GM21528 (cell line): ENCODE data around the gene PAX3.

Experiments
- ATAC-seq: cut with Tn5 transposase; IDR thresholded peaks from one replicate; pipeline ENCODE4 v1.9.1; 2021; ENCODE audit warnings: mild to moderate bottlenecking, moderate library complexity; ENCODE audit not compliant: unreplicated experiment, low FRiP score

PAX3 gene

DNA sequence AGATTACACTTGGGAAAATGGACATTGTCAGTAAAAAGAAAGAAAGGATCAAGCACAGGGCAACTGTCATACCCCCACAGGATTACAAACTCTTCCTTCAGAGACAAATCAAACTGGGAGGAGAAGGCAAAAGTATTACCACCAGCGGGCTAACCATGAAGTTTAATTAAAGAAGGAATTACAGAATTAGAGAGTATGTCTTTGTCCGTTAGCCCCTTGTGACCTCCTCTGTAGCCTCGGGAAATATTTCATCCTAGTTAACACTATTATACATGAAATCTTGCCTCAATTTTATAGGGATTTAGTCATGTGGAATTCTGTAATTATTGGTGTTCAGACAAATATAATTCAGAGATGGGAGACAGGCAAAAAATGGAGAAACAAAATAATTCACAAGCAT is 60.7 kb downstream of the PAX3 start:
- no peak for ATAC-seq

DNA sequence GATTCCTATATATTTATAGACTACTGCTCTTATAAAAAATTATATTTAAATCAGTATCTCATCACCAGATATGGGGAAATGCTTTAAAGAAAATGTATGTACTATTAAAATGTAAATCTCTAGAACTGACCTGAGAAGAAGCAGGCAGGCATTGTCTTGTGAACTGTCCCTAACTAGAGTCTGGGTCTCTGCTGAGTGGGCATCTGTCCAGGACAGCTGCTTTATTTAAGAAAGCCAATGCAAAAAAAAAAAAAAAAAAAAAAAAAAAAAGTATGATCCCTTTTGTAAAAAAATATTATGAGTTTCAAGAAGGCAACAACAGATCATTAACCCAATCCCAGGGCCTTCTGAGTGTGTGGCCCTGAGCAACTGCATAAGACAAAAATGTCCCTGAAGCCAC is 66.0 kb downstream of the PAX3 start:
- no peak for ATAC-seq

DNA sequence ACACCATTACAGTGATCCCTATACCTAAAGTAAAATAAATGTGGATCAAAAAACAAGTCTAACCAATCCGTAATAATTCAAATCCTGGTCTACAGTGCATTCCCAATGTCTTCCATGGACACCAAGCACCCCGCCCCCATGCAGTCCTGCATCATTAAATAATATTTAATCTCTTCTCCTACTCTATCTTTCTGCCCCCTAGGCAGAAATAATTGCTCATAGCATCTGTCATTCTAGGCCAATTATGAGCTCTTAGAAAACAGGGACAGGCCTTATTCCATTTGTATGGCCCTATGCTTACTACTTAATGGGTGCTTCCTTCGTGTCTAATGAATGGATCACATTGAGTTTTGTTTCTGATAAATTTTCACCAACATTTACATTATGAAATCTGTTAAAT is 66.4 kb downstream of the PAX3 start:
- ATAC-seq: no peak

DNA sequence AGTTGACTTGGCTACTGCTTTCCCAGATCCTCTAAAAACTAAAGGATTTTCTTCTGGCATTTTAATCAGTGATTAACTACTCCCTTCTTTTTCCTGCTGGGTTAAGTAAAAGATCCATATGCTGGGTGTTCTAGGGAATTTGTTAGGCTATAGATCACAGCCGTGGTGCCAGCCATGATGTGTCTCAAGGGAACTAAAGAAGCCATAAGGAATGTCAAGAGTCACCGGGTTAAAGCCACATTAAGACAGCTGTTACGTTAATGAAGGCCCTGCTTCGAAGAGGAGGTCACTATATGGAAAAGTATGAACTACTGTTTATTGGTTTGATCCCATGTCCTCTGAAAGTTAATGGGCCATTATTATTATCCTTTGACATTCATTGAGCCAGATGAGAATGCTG is 70.7 kb downstream of the PAX3 start:
- ATAC-seq: no peak

DNA sequence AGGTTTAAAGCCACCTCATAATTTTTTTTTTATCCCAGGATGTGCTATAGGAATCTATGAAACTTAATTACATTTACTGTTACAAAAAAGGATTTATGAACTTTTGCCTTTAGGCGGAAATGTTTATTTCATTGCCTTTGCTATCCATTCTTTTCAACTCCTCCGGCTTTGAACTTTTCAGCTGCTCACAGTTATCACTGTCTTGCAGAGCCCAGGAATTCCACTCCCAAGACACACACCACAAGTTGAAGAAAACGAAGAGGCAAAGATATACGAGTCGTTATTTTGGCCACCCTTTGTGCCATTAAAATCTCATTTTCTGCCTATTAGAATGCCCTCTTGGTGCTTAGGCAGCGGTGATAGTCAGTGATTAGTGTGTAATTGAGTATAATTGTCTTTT is 80.0 kb downstream of the PAX3 start:
- ATAC-seq: no peak

DNA sequence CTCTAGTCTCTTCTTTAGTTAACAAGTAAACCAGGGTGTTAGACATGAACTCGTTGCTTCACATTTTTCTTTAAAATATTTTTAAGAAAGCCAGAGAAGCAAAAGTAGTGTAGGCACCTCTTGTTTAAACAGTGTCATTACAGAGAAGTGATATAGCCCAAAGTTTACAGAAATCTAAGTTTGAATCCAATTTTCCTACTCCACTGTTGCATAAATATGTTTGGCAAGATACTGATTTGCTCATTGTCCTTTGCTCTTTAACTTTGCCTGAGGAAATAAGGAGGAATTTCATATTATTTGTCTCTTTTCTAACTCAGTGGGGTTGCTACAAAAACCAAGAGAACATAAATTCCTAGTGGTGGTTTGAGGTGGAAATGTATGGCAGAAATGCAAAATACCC is 81.1 kb downstream of the PAX3 start:
- ATAC-seq: no peak

DNA sequence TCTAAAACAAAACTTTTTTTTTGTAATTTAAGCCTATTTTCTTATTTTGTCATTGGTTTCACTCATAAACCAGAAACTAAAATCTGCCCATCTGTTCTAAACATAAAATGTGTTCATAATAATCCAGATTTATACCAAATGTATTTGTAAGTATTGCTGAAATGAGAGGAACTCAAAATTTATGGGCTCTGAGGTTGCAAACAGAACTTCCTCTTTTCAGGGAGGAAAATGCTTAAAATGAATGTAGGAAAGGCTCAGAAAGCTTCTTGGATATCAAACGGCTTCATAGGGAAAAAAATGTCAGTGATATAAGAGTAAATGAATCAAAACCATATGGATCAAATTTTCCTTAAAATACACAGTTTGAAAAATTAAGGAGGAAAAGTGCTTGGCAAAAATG is 83.9 kb downstream of the PAX3 start:
- no peak for ATAC-seq

DNA sequence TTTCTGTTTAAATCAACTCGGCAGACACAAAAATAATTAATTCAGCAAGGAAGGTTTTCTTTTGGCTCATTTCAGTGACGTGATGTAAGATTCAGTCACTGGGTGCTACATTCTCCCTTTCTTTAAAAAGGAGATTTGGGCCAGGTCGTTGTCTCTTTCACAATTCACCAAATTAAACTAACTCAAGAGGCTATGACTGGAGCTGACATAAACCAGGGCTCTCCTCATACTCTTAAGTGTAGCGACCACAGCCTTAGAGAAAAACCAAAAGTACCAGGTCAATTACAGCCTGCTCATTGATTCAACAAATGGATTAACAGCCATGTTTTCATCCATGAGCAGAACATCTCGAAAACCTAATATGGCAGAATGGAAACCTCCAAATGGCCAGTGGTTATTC is 85.7 kb downstream of the PAX3 start:
- no peak for ATAC-seq

DNA sequence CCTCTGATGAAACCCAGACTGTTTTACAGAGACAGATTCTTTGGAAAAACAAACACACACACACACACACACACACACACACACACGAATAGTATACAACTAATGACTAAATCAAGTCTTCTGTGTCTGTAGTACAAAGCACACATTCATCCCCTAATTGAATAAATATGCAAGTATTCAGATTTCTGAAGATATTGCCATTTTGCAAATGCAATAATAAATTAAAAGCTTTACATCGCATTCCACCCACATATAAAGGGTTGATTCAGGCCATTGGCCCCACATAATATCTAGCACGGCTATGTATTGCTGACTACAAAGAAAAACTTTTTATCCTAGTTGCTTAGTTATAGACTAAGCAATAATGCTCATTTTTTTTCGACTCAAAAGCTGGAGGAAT is 86.2 kb downstream of the PAX3 start:
- no peak for ATAC-seq

DNA sequence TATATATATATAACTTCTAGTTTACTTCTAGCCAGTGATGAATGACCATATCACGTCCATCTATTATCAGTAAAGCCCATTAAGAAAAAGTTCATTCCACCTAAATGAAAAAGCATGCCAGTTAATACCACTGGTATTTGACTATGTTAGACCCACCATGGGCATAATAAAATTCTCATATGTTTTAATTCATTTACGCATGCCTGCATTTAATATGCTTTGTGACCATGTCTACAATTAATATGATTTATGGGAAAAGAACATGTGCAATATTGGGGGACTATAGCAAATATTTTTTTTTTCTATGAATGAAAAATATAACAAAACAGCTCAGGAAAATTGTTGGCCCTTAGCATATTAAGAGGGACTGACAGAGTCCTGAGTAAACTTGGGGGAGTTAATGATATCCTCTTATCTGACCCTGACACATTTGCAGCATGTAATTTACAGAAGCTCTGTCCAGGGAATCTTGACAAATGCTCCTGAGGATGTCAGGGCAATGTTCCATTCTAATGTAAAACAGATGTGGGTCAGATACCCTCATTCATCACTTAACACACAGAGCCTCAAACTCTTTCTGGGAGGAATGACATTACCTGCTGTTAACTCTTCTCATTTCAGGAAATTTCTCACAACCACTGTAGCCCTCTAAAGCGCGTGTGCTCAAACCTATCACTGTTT is 90.6 kb downstream of the PAX3 start:
- no peak for ATAC-seq

DNA sequence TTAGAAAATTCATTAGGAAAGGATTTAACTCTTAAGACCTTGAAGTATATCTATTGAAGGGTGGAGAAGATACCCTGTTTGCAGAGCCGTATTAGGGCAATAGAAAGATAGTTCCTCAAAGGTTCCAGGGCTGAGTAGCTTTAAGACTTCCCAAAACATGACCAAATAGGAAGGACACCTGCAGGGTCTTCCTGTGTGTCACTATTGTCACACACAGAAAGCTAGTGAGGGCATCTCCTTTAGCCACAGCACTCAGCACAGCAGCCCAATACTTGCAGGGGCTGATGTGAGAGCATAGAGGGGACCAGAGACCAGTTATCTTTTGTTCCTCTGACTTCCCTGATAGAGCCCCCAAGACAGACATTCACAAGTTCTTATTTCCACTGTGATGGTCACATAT is 93.7 kb downstream of the PAX3 start:
- ATAC-seq: no peak

DNA sequence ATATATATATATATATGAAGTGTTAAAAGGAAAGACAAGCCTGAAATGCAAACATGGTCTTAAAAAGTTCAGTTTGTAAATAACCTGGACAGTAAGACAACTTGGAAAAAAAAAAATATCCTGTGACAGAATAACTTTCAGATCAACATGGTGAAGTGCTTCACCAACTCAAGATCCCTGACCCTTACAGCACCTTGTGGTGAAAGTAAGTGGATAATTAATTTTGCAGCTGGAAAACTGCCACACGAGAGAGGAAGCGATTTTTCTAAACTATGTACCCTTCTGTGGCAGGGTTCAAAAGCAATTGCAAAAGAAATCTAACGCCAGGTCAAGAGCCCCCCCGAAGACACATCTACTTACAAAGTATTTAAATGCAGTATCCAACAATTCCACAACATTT is 95.8 kb downstream of the PAX3 start:
- ATAC-seq: no peak

DNA sequence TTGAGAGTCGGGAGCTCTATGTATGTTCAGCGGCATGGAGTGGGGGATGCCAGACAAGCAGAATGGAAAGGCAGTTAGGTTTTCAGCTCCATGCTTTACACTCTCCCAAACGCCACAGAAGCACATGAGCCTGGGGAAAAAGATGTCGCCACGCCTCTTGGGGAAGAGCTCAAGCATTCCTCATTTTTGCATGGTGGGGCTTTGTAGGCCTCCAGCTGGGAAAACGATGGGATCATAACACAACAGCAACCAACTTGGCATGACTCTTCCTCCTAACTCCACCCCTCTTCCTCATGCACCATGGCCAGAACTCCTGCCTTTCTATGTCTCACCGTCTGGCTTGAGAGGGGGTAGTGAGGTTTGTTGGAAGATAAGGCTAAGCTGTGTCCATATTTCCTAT is 102.6 kb downstream of the PAX3 start:
- ATAC-seq: no peak

DNA sequence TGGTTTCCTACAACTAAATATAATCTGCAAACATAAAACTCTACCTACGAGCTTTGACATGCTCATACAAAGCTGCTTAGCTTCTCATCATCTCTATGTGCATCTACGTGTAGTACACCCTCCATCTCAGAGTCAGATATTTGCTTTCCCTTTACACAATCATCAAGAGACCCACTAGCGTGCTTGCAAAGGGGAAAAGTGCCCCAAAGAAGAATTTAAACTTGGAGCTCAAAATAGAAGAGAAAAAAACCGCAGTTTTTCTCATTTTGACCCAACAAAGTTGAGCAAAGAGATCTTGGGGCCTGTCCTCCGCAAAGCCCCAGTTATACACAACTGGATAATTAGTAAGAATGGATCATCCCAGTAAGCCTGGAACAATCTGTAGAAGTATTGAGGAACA is 104.1 kb downstream of the PAX3 start:
- ATAC-seq: no peak

DNA sequence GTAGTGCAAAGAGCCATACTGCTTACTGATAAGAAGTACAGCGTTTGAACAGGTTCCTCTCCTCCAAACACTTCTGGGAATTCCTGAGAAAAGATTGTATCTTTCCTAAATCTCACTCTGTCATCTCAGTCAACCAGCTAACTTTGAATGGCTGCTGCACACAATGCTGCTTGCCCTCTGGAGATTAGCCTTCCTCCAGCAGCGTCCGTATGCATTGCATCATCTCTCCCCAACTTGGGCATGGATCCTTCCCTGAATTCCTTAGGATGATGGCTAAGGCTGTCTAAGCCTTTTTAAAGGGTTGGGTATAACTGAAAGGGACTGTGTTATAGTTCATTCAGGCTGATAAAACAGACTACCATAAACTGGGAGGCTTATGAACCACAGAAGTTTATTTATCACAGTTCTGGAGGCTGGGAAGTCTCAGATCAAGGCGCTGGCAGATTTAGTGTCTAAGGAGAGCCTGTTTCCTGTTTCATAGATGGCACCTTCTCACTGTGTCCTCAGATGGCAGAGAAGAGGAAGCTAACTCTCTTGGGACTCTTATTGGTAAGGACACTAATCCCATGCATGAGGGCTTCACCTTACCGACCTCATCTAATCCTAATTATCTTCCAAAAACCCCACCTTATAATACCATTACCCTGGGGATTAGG is 105.3 kb downstream of the PAX3 start:
- ATAC-seq: no peak

DNA sequence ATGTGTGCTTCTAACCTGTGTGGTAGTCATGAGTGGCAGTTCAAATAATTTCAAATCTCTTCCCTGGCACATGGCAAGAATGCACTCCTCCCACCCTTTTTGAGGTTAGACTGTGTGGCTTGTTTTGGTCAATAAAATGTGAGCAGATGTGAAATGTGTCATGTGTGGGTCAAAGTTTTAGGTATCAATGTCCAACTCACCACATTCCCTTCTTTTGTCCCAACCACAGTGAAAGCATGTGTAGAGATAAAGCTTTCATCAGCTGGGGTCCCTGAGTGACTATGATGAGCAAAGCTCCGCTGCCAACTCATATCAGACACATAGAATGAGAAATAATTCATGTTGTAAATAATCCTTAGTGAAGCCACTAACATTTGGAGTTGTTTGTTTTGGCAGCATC is 118.2 kb downstream of the PAX3 start:
- no peak for ATAC-seq

DNA sequence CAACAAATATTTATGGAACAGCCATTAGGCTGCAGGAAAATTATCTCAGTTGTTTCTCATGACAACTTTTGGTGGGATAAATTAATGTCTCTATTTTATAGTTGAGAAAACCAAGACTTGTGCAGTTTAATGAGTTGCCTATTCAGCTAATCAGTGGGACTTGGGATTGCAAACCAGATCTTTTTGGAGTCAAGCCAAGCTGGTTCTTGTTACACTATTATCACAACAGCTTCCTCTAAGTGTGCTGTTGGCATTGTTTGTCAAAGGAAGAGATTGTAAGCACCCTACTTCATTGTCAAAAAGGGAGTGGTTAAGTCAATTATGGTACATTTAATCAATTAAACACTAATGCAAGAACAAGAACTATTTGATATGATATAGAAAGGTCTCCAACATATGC is 119.2 kb downstream of the PAX3 start:
- no peak for ATAC-seq

DNA sequence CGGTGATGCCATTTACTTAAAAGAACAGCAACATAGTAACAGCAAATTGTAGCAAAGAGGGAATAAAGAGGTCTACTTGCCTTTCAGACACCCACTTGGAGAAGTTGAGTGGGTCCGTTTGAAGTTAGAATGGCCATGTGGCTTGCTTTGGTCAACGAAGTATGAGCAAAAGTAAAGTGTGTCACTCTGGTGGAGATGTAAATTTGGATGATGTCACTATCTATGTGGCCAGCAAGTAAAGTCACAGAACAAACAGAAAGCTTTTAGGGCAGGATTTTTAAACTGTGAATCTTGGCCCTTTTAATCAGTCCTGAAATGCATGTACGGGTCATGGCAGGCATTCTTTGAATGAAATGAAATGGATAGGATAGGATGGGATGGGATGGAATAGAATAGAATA is 120.3 kb downstream of the PAX3 start:
- no peak for ATAC-seq

DNA sequence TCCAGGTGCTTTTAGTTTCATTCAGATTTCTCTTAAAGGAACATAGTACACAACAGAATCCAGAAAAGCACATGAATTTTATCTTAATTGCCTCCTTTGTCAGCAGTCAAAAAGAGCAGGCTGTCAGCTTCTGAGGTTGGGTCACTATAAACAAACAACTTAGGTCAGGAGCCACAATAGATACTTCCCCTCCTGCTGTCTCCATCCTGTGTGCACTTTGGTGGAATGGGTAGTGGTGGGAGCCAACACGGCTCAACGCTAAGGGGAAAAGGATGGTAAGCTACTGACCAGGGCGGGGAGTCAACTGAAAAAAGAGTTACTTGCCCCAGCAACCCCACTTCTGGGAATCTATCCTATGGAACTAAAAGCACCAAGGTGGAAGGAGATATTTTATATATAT is 121.9 kb downstream of the PAX3 start:
- no peak for ATAC-seq

DNA sequence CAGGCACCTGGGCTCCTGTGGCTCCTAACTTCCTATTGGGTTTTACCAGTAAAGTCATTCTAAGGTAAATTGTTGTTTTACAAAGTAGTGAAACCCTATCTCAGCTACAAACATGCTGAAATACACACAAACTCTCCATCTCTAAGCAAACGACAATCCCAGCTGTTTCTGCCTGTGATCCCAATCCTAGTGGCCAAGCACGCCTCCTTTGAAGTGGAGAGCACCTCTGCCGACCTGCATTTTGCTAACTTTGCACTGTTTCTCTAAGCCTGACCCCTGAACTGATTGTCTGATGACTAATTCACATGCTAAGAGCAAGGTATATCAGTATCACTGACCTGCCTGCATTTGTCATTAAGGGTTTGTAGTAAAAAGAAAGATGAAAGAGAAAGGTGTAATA is 124.3 kb downstream of the PAX3 start:
- ATAC-seq: no peak

DNA sequence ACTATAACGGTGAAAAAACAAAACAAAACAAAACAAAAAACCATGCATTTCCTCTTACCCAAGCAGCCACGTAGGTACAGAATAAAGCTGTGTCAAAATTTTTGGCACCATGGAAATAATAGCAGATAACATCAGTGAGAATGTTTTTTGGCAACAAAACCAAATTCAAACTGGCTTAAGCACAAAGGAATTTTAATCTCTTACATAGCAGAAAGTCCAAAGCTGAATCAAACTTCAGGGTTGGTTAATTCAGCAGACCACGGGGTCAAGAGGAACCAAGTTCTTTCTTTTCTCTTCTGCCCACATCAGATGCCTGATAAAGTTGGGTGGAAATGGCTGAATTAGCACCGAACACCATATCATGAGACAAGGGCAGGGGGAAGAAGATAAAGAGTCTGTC is 129.5 kb downstream of the PAX3 start:
- ATAC-seq: no peak

DNA sequence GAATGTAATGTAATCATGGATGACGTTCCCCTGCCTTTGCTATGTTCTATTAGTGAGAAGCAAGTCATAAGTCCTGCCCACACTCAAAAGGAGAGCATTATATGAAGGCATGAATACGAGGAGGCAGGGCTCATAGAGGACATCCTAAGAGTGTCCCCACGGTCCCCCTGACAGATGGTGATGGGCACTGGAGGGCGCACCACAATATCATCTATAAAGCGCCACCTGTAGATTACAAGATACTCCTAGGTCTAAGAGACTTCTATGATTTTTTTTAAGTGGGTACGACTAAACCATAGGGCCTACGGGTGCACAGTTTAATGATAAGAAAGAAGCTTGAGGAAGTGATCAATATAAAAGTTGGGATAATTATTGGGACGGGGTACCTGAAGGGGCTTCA is 131.0 kb downstream of the PAX3 start:
- no peak for ATAC-seq

DNA sequence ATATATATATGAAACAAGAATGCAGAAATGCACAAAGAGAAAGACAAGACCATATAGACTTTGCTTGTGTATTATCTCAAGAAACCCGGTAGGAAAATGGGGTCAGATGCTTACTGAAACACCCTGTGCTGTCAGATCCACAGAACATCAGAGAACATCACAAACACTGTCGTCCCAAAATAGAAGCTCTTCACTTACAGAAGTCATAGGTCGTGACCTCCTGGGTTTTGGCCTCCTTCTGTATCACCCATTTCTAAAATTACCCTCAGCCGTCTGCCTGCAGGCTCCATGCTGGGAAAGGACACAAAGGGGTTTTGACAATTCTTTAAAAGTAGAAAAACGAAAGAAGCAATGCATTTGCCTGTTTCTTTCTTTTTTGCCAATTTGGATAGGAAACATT is 137.9 kb downstream of the PAX3 start:
- ATAC-seq: no peak
